PC-3 (cell line): ENCODE results near the gene KLF5. TPM values are rescaled to one million over a fixed set of nuclear protein-coding genes. Genes with fewer than 3 reads are reported as not detected.

Experiments used
- ATAC-seq: fragments of 200-7000 bp; cut with Tn5 transposase; 2 replicates; pipeline ENCODE4 v1.9.1; 2020; ENCODE audit warnings: mild to moderate bottlenecking, moderate library complexity
- BruUV-seq: library from RNA; stranded (reverse); fragments of 400-500 nt; replicated peaks from 2 replicates; lab custom pipeline; 2021; lab: Mats Ljungman, UMichigan
- CTCF ChIA-PET: fragments of 300-600 bp; sonication (Branson Sonifier 250); formaldehyde crosslinking; loops from one replicate; lab custom pipeline; 2022; ENCODE audit warnings: antibody characterized with exemption; lab: Charles Lee
- POLR2A ChIA-PET: fragments of 300-600 bp; sonication (Branson Sonifier 250); formaldehyde crosslinking; loops from one replicate; lab custom pipeline; 2022; ENCODE audit warnings: antibody characterized with exemption; ENCODE audit not compliant: unreplicated experiment; lab: Charles Lee
- DNase-seq: peaks from one replicate; pipeline ENCODE4 v3.0.0-alpha.2; 2015
- H2AFZ ChIP-seq: fragments of 300-600 bp; sonication (generic); 2 replicates; pipeline ENCODE4 v1.6.0; 2016; ENCODE audit warnings: antibody characterized with exemption, low read length
- H3F3A ChIP-seq: fragments of 300-600 bp; sonication (generic); one replicate; pipeline ENCODE4 v1.6.0; 2017; ENCODE audit warnings: antibody characterized with exemption, low read length, control low read depth, mild to moderate bottlenecking; ENCODE audit not compliant: unreplicated experiment
- H3K27ac ChIP-seq: fragments of 300-600 bp; sonication (generic); 2 replicates; pipeline ENCODE4 v1.5.1; 2016; ENCODE audit warnings: mild to moderate bottlenecking, low read length
- H3K27me3 ChIP-seq: fragments of 300-600 bp; sonication (generic); 2 replicates; pipeline ENCODE4 v1.6.1; 2016; ENCODE audit warnings: low read length, mixed read lengths
- H3K36me3 ChIP-seq: fragments of 300-600 bp; sonication (generic); 2 replicates; pipeline ENCODE4 v1.6.1; 2016; ENCODE audit warnings: low read depth, mixed run types, low read length, mixed read lengths
- H3K4me1 ChIP-seq: fragments of 300-600 bp; sonication (generic); 2 replicates; pipeline ENCODE4 v1.5.1; 2016; ENCODE audit warnings: low read length; ENCODE audit not compliant: insufficient read depth
- H3K4me2 ChIP-seq: fragments of 300-600 bp; sonication (generic); 2 replicates; pipeline ENCODE4 v1.6.0; 2016; ENCODE audit warnings: low read length
- H3K4me3 ChIP-seq: fragments of 300-600 bp; sonication (generic); 2 replicates; pipeline ENCODE4 v1.5.1; 2016; ENCODE audit warnings: mild to moderate bottlenecking, low read length, mixed read lengths
- H3K79me2 ChIP-seq: fragments of 300-600 bp; sonication (generic); 2 replicates; pipeline ENCODE4 v1.6.1; 2017; ENCODE audit warnings: low read length, mixed read lengths
- H3K9ac ChIP-seq: fragments of 300-600 bp; sonication (generic); 2 replicates; pipeline ENCODE4 v1.6.0; 2016; ENCODE audit warnings: mild to moderate bottlenecking, low read length
- H3K9me2 ChIP-seq: fragments of 300-600 bp; sonication (generic); replicated peaks from 2 replicates; pipeline ENCODE4 v1.6.1; 2016; ENCODE audit warnings: mixed run types, low read length, mixed read lengths
- H3K9me3 ChIP-seq: fragments of 300-600 bp; sonication (generic); 2 replicates; pipeline ENCODE4 v1.6.1; 2016; ENCODE audit warnings: low read length, mixed read lengths
- H4K20me1 ChIP-seq: fragments of 300-600 bp; sonication (generic); 2 replicates; pipeline ENCODE4 v1.6.1; 2016; ENCODE audit warnings: low read length, mixed read lengths
- EZH2 ChIP-seq: fragments of 300-600 bp; sonication (generic); IDR thresholded peaks from one replicate; pipeline ENCODE4 v1.6.1; 2017; ENCODE audit warnings: antibody characterized with exemption, mild to moderate bottlenecking, low read length; ENCODE audit not compliant: unreplicated experiment
- EZH2phosphoT487 ChIP-seq: fragments of 300-600 bp; sonication (generic); IDR thresholded peaks from 2 replicates; pipeline ENCODE4 v1.6.1; 2018; ENCODE audit warnings: mild to moderate bottlenecking, antibody characterized with exemption, low read length, borderline replicate concordance
- intact Hi-C: fragments of 100-400 bp; cut with micrococcal nuclease; formaldehyde crosslinking; loops from 2 replicates; pipeline ENCODE4 v1.9.0; 2023
- total RNA-seq: library from RNA; depleted of rRNA; stranded (reverse); fragments of >200 nt; gene quantifications from 2 replicates; pipeline ENCODE4 v1.2.3, GENCODE V29; 2014
- TF ChIP-seq, protein P1 (sequence below): fragments of 300-600 bp; sonication (generic); conservative IDR thresholded peaks from 2 replicates; pipeline ENCODE4 v1.5.1; 2017; ENCODE audit warnings: antibody characterized with exemption, low read depth, mild to moderate bottlenecking, low read length

KLF5 gene
- total RNA-seq, 1 experiment from 2014 or later = 53.7 TPM

- H3K4me2 ChIP-seq = no peak overlapping the region
- intact Hi-C loops = loop anchor here (5.0 kb wide), 4 partner anchors 62 to 632 kb away; no protein-coding TSS in a partner anchor
- peaks cover 32% of the 10 kb centered on the region for H3K4me1 ChIP-seq
Measured at GRCh38 chr13:73074926-73075325, 16.1 kb downstream of the KLF5 start.

GRCh38 chr13:73075546-73075945 is 16.7 kb downstream of the KLF5 start:
- peaks cover 22% of the 10 kb centered on the region; the same call in 1 of the 2 replicates for H4K20me1 ChIP-seq
- no peak overlapping the region for H3K4me2 ChIP-seq
- DNase-seq (no peak), ATAC-seq (no peak)
- H3K4me1 ChIP-seq = peaks cover 29% of the 10 kb centered on the region
- no peaks in the 10 kb centered on the region for H3F3A ChIP-seq
- peak overlapping the region; percentile 21; the same call in 1 of the 2 replicates for H3K27ac ChIP-seq
- H2AFZ ChIP-seq = no peak overlapping the region
- H3K36me3 ChIP-seq = peaks cover 42% of the 10 kb centered on the region
- H3K9me3 ChIP-seq = no peaks in the 10 kb centered on the region
- intact Hi-C loops = loop anchor here (5.0 kb wide), 4 partner anchors 62 to 632 kb away; no protein-coding TSS in a partner anchor
- peaks cover 60% of the 10 kb centered on the region for H3K79me2 ChIP-seq
- no peak overlapping the region for H3K9ac ChIP-seq
- TF ChIP-seq EZH2phosphoT487 (no peak), EZH2 (no peak)
- TF ChIP-seq, protein P1, sequence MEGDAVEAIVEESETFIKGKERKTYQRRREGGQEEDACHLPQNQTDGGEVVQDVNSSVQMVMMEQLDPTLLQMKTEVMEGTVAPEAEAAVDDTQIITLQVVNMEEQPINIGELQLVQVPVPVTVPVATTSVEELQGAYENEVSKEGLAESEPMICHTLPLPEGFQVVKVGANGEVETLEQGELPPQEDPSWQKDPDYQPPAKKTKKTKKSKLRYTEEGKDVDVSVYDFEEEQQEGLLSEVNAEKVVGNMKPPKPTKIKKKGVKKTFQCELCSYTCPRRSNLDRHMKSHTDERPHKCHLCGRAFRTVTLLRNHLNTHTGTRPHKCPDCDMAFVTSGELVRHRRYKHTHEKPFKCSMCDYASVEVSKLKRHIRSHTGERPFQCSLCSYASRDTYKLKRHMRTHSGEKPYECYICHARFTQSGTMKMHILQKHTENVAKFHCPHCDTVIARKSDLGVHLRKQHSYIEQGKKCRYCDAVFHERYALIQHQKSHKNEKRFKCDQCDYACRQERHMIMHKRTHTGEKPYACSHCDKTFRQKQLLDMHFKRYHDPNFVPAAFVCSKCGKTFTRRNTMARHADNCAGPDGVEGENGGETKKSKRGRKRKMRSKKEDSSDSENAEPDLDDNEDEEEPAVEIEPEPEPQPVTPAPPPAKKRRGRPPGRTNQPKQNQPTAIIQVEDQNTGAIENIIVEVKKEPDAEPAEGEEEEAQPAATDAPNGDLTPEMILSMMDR = no peak
- H3K27me3 ChIP-seq = no peaks in the 10 kb centered on the region
- ChIA-PET POLR2A (interaction anchor here (0.6 kb wide), 1 partner anchor 1396 kb away, joined by 3 read pairs; no protein-coding TSS in a partner anchor), CTCF (no interaction called here)
- no peak overlapping the region for H3K4me3 ChIP-seq
- H3K9me2 ChIP-seq = no peaks in the 10 kb centered on the region
- no TSS peak for BruUV-seq

More at GRCh38 chr13:73074926-73075325, 16.1 kb downstream of the KLF5 start:
- H2AFZ ChIP-seq = no peak overlapping the region
- ChIA-PET CTCF (no interaction called here), POLR2A (interaction anchor here (0.6 kb wide), 1 partner anchor 1397 kb away, joined by 3 read pairs; no protein-coding TSS in a partner anchor)
- H3K27ac ChIP-seq = peak overlapping the region; percentile 21
- H3K4me3 ChIP-seq = no peak overlapping the region
- peaks cover 43% of the 10 kb centered on the region for H3K36me3 ChIP-seq
- DNase-seq = no peak
- no peak overlapping the region for H3K9ac ChIP-seq
- no peaks in the 10 kb centered on the region for H3K9me3 ChIP-seq
- peak; percentile 9; the same call in 1 of the 2 replicates for ATAC-seq
- H4K20me1 ChIP-seq = peaks cover 27% of the 10 kb centered on the region; the same call in 1 of the 2 replicates
- no TSS peak for BruUV-seq
- H3F3A ChIP-seq = no peaks in the 10 kb centered on the region
- H3K79me2 ChIP-seq = peaks cover 66% of the 10 kb centered on the region
- no peaks in the 10 kb centered on the region for H3K27me3 ChIP-seq
- H3K9me2 ChIP-seq = no peaks in the 10 kb centered on the region
- no peak for TF ChIP-seq EZH2
- no peak for TF ChIP-seq EZH2phosphoT487
- TF ChIP-seq, protein P1 = no peak

- DNase-seq (no peak), ATAC-seq (no peak)
- Histone ChIP-seq H3K79me2 (peaks cover 56% of the 10 kb centered on the region), H3K4me1 (peaks cover 25% of the 10 kb centered on the region), H3K27ac (peak overlapping the region; percentile 21; the same call in 1 of the 2 replicates), H4K20me1 (peaks cover 18% of the 10 kb centered on the region; the same call in 1 of the 2 replicates), H3K9me2 (no peaks in the 10 kb centered on the region), H3K27me3 (no peaks in the 10 kb centered on the region), H3K9me3 (no peaks in the 10 kb centered on the region), H2AFZ (no peak overlapping the region), H3K9ac (no peak overlapping the region), H3F3A (no peaks in the 10 kb centered on the region), H3K4me2 (no peak overlapping the region), H3K36me3 (peaks cover 38% of the 10 kb centered on the region), H3K4me3 (no peak overlapping the region)
- POLR2A ChIA-PET = no interaction called here
- CTCF ChIA-PET = no interaction called here
- no TSS peak for BruUV-seq
- intact Hi-C loops = loop anchor here (5.0 kb wide), 4 partner anchors 61 to 631 kb away; no protein-coding TSS in a partner anchor
- TF ChIP-seq, protein P1 = no peak
- no peak for TF ChIP-seq EZH2phosphoT487
- no peak for TF ChIP-seq EZH2
Measured at GRCh38 chr13:73075954-73076353, 17.1 kb downstream of the KLF5 start.
